HEK293T (cell line): Measurements from ENCODE around the gene ABO.
"Not testable (repeated sequence)": the region's sequence is repeated elsewhere in the genome, so short reads cannot be mapped to it uniquely, and the experiment has no call there.

Source experiments
- CTCF ChIA-PET: fragments of 350-600 bp; formaldehyde crosslinking; extraction: SDS; loops from one replicate; lab custom pipeline; 2021; ENCODE audit warnings: antibody characterized with exemption, inconsistent platforms; lab: Yijun Ruan, JAX
- POLR2A ChIA-PET: fragments of 350-600 bp; formaldehyde crosslinking; extraction: SDS; loops from one replicate; lab custom pipeline; 2020; ENCODE audit warnings: antibody characterized with exemption, inconsistent platforms; lab: Yijun Ruan, JAX
- DNase-seq: peaks from one replicate; pipeline ENCODE4 v3.0.0; 2012; ENCODE audit warnings: mixed read lengths; ENCODE audit errors: extremely low spot score
- ARNT ChIP-seq: fragments of 450-650 bp; IDR thresholded peaks from 2 replicates; pipeline ENCODE4 v1.6.1; 2017; ENCODE audit warnings: mild to moderate bottlenecking
- BHLHE40 ChIP-seq: fragments of 450-650 bp; IDR thresholded peaks from 2 replicates; pipeline ENCODE4 v1.6.1; 2016; ENCODE audit warnings: mild to moderate bottlenecking, moderate library complexity, borderline replicate concordance
- CTBP1 ChIP-seq: fragments of 450-650 bp; IDR thresholded peaks from 2 replicates; pipeline ENCODE4 v1.6.1; 2016; ENCODE audit warnings: borderline replicate concordance
- ELF4 ChIP-seq: fragments of 450-650 bp; IDR thresholded peaks from 2 replicates; pipeline ENCODE4 v1.6.1; 2017; ENCODE audit warnings: antibody characterized with exemption
- FOXA1 ChIP-seq: fragments of 450-650 bp; IDR thresholded peaks from 2 replicates; pipeline ENCODE4 v1.6.1; 2016; ENCODE audit warnings: mild to moderate bottlenecking
- FOXK2 ChIP-seq: fragments of 450-650 bp; IDR thresholded peaks from 2 replicates; pipeline ENCODE4 v1.6.1; 2016; ENCODE audit warnings: mild to moderate bottlenecking
- FOXM1 ChIP-seq: fragments of 450-650 bp; IDR thresholded peaks from 2 replicates; pipeline ENCODE4 v1.6.1; 2017; ENCODE audit warnings: mild to moderate bottlenecking, borderline replicate concordance
- HDGF ChIP-seq: fragments of 450-650 bp; IDR thresholded peaks from 2 replicates; pipeline ENCODE4 v1.6.1; 2017; ENCODE audit warnings: antibody characterized with exemption, borderline replicate concordance
- L3MBTL2 ChIP-seq: fragments of 450-650 bp; conservative IDR thresholded peaks from 2 replicates; pipeline ENCODE4 v1.6.1; 2016; ENCODE audit warnings: mild to moderate bottlenecking
- LEF1 ChIP-seq: fragments of 450-650 bp; IDR thresholded peaks from 2 replicates; pipeline ENCODE4 v1.6.1; 2017; ENCODE audit warnings: mild to moderate bottlenecking, borderline replicate concordance
- NFRKB ChIP-seq: fragments of 450-650 bp; IDR thresholded peaks from 2 replicates; pipeline ENCODE4 v1.6.1; 2016; ENCODE audit warnings: mild to moderate bottlenecking, moderate library complexity
- PKNOX1 ChIP-seq: fragments of 450-650 bp; IDR thresholded peaks from 2 replicates; pipeline ENCODE4 v1.6.1; 2016
- SP1 ChIP-seq: fragments of 450-650 bp; IDR thresholded peaks from 2 replicates; pipeline ENCODE4 v1.6.1; 2017
- SUZ12 ChIP-seq: fragments of 450-650 bp; IDR thresholded peaks from 2 replicates; pipeline ENCODE4 v1.6.1; 2016; ENCODE audit warnings: mild to moderate bottlenecking
- TARDBP ChIP-seq: fragments of 450-650 bp; IDR thresholded peaks from 2 replicates; pipeline ENCODE4 v1.6.1; 2016
- ZNF384 ChIP-seq: fragments of 450-650 bp; IDR thresholded peaks from 2 replicates; pipeline ENCODE4 v1.6.1; 2016

The ABO gene

GRCh38 chr9:133210202-133210532 is 64.8 kb downstream of the ABO start:
- TF ChIP-seq SP1 (no peak), ZNF384 (no peak), FOXK2 (no peak), SUZ12 (no peak), BHLHE40 (no peak), FOXM1 (no peak), ELF4 (no peak)
- CTCF ChIA-PET = no interaction called here
- no peak for DNase-seq
- POLR2A ChIA-PET = no interaction called here

GRCh38 chr9:133209327-133210201 is 65.4 kb downstream of the ABO start:
- CTCF ChIA-PET, DNase-seq, POLR2A ChIA-PET: not testable (repeated sequence)

GRCh38 chr9:133208880-133209300 is 66.1 kb downstream of the ABO start, which contains the start of gene OBP2B:
Gene OBP2B, minus strand, starts transcription at chr9:133209250. Its CDS starts 51 bp downstream, at chr9:133209199.
- DNase-seq, CTCF ChIA-PET, POLR2A ChIA-PET: not testable (repeated sequence)

- DNase-seq, CTCF ChIA-PET, POLR2A ChIA-PET: not testable (repeated sequence)
Measured at GRCh38 chr9:133208171-133208879, 66.7 kb downstream of the ABO start.

- POLR2A ChIA-PET = no interaction called here
- DNase-seq = no peak
- CTCF ChIA-PET = no interaction called here
- TF ChIP-seq TARDBP = no peak
- no peak for TF ChIP-seq SUZ12
- no peak for TF ChIP-seq FOXK2
- no peak for TF ChIP-seq L3MBTL2
- no peak for TF ChIP-seq SP1
- no peak for TF ChIP-seq ARNT
- no peak for TF ChIP-seq BHLHE40
- no peak for TF ChIP-seq CTBP1
- no peak for TF ChIP-seq FOXA1
- TF ChIP-seq ZNF384 = no peak
- no peak for TF ChIP-seq HDGF
- TF ChIP-seq NFRKB = no peak
- no peak for TF ChIP-seq ELF4
Measured at GRCh38 chr9:133207540-133208170, 67.3 kb downstream of the ABO start.

GRCh38 chr9:133207021-133207531 is 67.9 kb downstream of the ABO start:
- ChIA-PET POLR2A (no interaction called here), CTCF (no interaction called here)
- DNase-seq = no peak
- TF ChIP-seq ELF4 = no peak
- no peak for TF ChIP-seq LEF1
- TF ChIP-seq SUZ12 = no peak
- TF ChIP-seq L3MBTL2 = no peak
- TF ChIP-seq BHLHE40 = no peak
- TF ChIP-seq ARNT = no peak
- TF ChIP-seq FOXK2 = no peak
- TF ChIP-seq HDGF = no peak
- no peak for TF ChIP-seq PKNOX1
- no peak for TF ChIP-seq NFRKB
- no peak for TF ChIP-seq CTBP1
- TF ChIP-seq ZNF384 = no peak
- no peak for TF ChIP-seq SP1
- TF ChIP-seq FOXM1 = no peak
- TF ChIP-seq TARDBP = no peak

GRCh38 chr9:133205996-133206931 is 68.7 kb downstream of the ABO start:
- ChIA-PET POLR2A (no interaction called here), CTCF (no interaction called here)
- TF ChIP-seq PKNOX1 (no peak), SP1 (no peak), NFRKB (no peak), SUZ12 (no peak)
- no peak for DNase-seq

GRCh38 chr9:133205481-133205887 is 69.5 kb downstream of the ABO start:
- DNase-seq, POLR2A ChIA-PET, CTCF ChIA-PET: not testable (repeated sequence)
